Esophagus squamous epithelium (tissue), 4 donors: ENCODE measurements around the gene BTBD3.

Experiments
- CTCF ChIP-seq, 6 experiments: fragments of 450-650 bp in 4 of 6; fragments of 200-600 bp in 2 of 6; sonication (generic) in 2 of 6; IDR thresholded peaks; one replicate each; pipeline ENCODE4 v1.5.1; 2016 to 2019; ENCODE audit warnings: antibody characterized with exemption in 6 of 6, mild to moderate bottlenecking in 4 of 6, moderate library complexity in 4 of 6
- POLR2A ChIP-seq, 4 donors: fragments of 450-650 bp; IDR thresholded peaks; one replicate each; pipeline ENCODE4 v1.6.1; 2017; ENCODE audit warnings: antibody characterized with exemption in 4 of 4, mild to moderate bottlenecking in 4 of 4, moderate library complexity in 3 of 4

GRCh38 chr20:11965602-11966001 is 47.9 kb downstream of the BTBD3 start:
- no peak for TF ChIP-seq CTCF (IDR thresholded peaks at IDR 0.05)
- TF ChIP-seq POLR2A (IDR thresholded peaks at IDR 0.05), result no peak
